GM23338 (cell line): ENCODE data around the gene LRRC47. TPM values are rescaled to one million over a fixed set of nuclear protein-coding genes. Genes with fewer than 3 reads are reported as not detected.

ENCODE experiments used
- ATAC-seq: fragments of 200-7000 bp; cut with Tn5 transposase; 3 replicates; pipeline ENCODE4 v1.9.1; 2020
- DNase-seq: peaks from one replicate; pipeline ENCODE4 v3.0.0-alpha.2; 2015; ENCODE audit warnings: low spot score
- H2AFZ ChIP-seq: fragments of 200-600 bp; sonication (generic); 2 replicates; pipeline ENCODE4 v1.8.0; 2016; ENCODE audit warnings: antibody characterized with exemption, mild to moderate bottlenecking, moderate library complexity
- H3F3A ChIP-seq: fragments of 200-600 bp; sonication (generic); replicated peaks from 2 replicates; pipeline ENCODE4 v1.8.0; 2017; ENCODE audit warnings: antibody characterized with exemption, mixed run types, low read depth
- H3K27ac ChIP-seq: fragments of 200-600 bp; sonication (generic); 2 replicates; pipeline ENCODE4 v1.6.1; 2016; ENCODE audit warnings: low read depth
- H3K27me3 ChIP-seq: fragments of 200-600 bp; sonication (generic); 2 replicates; pipeline ENCODE4 v1.8.0; 2016; ENCODE audit warnings: mild to moderate bottlenecking, mixed run types, moderate library complexity; ENCODE audit not compliant: insufficient read depth
- H3K36me3 ChIP-seq: fragments of 200-600 bp; sonication (generic); 2 replicates; pipeline ENCODE4 v1.8.0; 2016; ENCODE audit warnings: mild to moderate bottlenecking; ENCODE audit not compliant: insufficient read depth
- H3K4me1 ChIP-seq: fragments of 200-600 bp; sonication (generic); 2 replicates; pipeline ENCODE4 v1.8.0; 2016; ENCODE audit warnings: mild to moderate bottlenecking, moderate library complexity; ENCODE audit not compliant: insufficient read depth
- H3K4me2 ChIP-seq: fragments of 200-600 bp; sonication (generic); 2 replicates; pipeline ENCODE4 v1.7.1; 2017; ENCODE audit warnings: mixed run types
- H3K4me3 ChIP-seq: fragments of 200-600 bp; sonication (generic); 2 replicates; pipeline ENCODE4 v1.6.1; 2016; ENCODE audit warnings: mixed run types
- H3K79me2 ChIP-seq: fragments of 200-600 bp; sonication (generic); replicated peaks from 2 replicates; pipeline ENCODE4 v1.8.0; 2017; ENCODE audit warnings: mild to moderate bottlenecking; ENCODE audit not compliant: insufficient read depth
- H3K9me2 ChIP-seq: fragments of 200-600 bp; sonication (generic); 2 replicates; pipeline ENCODE4 v1.8.0; 2017; ENCODE audit not compliant: insufficient read depth
- H4K20me1 ChIP-seq: fragments of 200-600 bp; sonication (generic); replicated peaks from 2 replicates; pipeline ENCODE4 v1.8.0; 2017; ENCODE audit warnings: mild to moderate bottlenecking; ENCODE audit not compliant: insufficient read depth
- H3K27ac Mint-ChIP-seq: 2 replicates; pipeline ENCODE4 v1.8.0; 2020; ENCODE audit warnings: inconsistent platforms, mild to moderate bottlenecking, moderate library complexity, mixed read lengths
- H3K27me3 Mint-ChIP-seq: 3 replicates; pipeline ENCODE4 v1.8.0; 2022; ENCODE audit warnings: low read depth, mild to moderate bottlenecking, moderate library complexity, mixed read lengths, inconsistent platforms; ENCODE audit not compliant: insufficient read depth, poor library complexity
- H3K36me3 Mint-ChIP-seq: 3 replicates; pipeline ENCODE4 v1.8.0; 2021; ENCODE audit warnings: low read depth, mild to moderate bottlenecking, inconsistent platforms, moderate library complexity, mixed read lengths
- H3K4me1 Mint-ChIP-seq: 3 replicates; pipeline ENCODE4 v1.8.0; 2020; ENCODE audit warnings: mild to moderate bottlenecking, inconsistent platforms, mixed read lengths
- H3K4me3 Mint-ChIP-seq: 3 replicates; pipeline ENCODE4 v1.8.0; 2021; ENCODE audit warnings: moderate library complexity, mild to moderate bottlenecking, inconsistent platforms, mixed read lengths
- H3K9me3 Mint-ChIP-seq: 3 replicates; pipeline ENCODE4 v1.8.0; 2020; ENCODE audit warnings: moderate library complexity, mild to moderate bottlenecking, inconsistent platforms, mixed read lengths
- EZH2 ChIP-seq: fragments of 200-600 bp; sonication (generic); IDR thresholded peaks from one replicate; pipeline ENCODE4 v1.8.0; 2017; ENCODE audit warnings: antibody characterized with exemption, mild to moderate bottlenecking, low read depth; ENCODE audit not compliant: unreplicated experiment
- EZH2phosphoT487 ChIP-seq: fragments of 200-600 bp; sonication (generic); IDR thresholded peaks from one replicate; pipeline ENCODE4 v1.8.1; 2018; ENCODE audit warnings: antibody characterized with exemption; ENCODE audit not compliant: unreplicated experiment
- JUNB ChIP-seq: IDR thresholded peaks from one replicate; pipeline ENCODE4 v1.6.1; 2016; ENCODE audit warnings: antibody characterized with exemption; ENCODE audit not compliant: unreplicated experiment
- NANOG ChIP-seq: IDR thresholded peaks from 2 replicates; pipeline ENCODE4 v1.6.1; 2016; ENCODE audit warnings: antibody characterized with exemption, borderline replicate concordance
- POLR2AphosphoS5 ChIP-seq: IDR thresholded peaks from 2 replicates; pipeline ENCODE4 v1.6.1; 2016; ENCODE audit warnings: antibody characterized with exemption, low read depth
- STAT1 ChIP-seq: IDR thresholded peaks from one replicate; pipeline ENCODE4 v1.6.1; 2016; ENCODE audit warnings: antibody characterized with exemption; ENCODE audit not compliant: unreplicated experiment
- ZNF114 ChIP-seq: fragments of 250-450 bp; sonication (Bioruptor Pico); IDR thresholded peaks from 2 replicates; pipeline ENCODE4 v1.5.0; 2020; ENCODE audit warnings: mild to moderate bottlenecking, moderate library complexity
- ZNF331 ChIP-seq: fragments of 250-450 bp; sonication (Bioruptor Pico); IDR thresholded peaks from 2 replicates; pipeline ENCODE4 v1.5.0; 2020; ENCODE audit warnings: low read depth, mild to moderate bottlenecking, moderate library complexity
- polyA plus RNA-seq: library from polyadenylated mRNA; unstranded; fragments of >200 nt; fragmentation: Nextera tagmentation; extraction: Ambion mirVana; gene quantifications from 2 replicates; pipeline ENCODE4 v1.2.1, GENCODE V29; 2016
- total RNA-seq: library from RNA; depleted of rRNA; stranded (reverse); fragments of >200 nt; shearing (Covaris generic); gene quantifications from 2 replicates; pipeline ENCODE4 v1.2.3, GENCODE V29; 2014
- TF ChIP-seq, protein P1 (sequence below): IDR thresholded peaks from one replicate; pipeline ENCODE4 v1.6.1; 2018; ENCODE audit warnings: antibody characterized with exemption; ENCODE audit not compliant: unreplicated experiment
- TF ChIP-seq, protein P2 (sequence below): IDR thresholded peaks from 2 replicates; pipeline ENCODE4 v1.6.1; 2016; ENCODE audit warnings: antibody characterized with exemption
- TF ChIP-seq, protein P3 (sequence below), 2 experiments: fragments of 200-600 bp in 1 of 2; sonication (generic) in 1 of 2; conservative IDR thresholded peaks; 2 replicates each; pipeline versions ENCODE4 v1.5.1 to v1.6.1; 2016 to 2017; ENCODE audit warnings: antibody characterized with exemption in 2 of 2, low read depth in 2 of 2, mild to moderate bottlenecking in 2 of 2, moderate library complexity in 1 of 2

Gene LRRC47
- total and polyA plus RNA-seq, 2 experiments from 2014 or later, result 15.8 to 76.8 TPM

DNA sequence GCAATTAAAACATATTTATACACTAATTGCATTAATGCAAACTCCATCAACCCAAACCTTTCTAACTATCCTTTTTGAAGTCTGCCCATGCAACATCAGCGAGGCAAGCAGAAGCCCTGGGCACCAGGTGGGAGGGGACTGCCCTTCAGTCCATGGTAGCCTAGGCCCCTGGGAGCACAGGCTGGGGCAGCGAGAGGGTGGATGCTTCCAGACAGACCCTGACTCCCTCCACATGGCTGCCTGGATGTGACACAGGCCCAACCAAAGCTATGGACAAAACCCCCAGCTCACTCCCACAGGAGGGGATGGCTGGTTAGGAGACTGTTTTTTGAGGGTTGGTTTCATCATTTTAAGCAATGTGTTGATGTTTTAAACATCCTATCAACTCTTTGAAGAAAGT is 17.8 kb upstream of the LRRC47 start (continued):
- TF ChIP-seq, protein P1, sequence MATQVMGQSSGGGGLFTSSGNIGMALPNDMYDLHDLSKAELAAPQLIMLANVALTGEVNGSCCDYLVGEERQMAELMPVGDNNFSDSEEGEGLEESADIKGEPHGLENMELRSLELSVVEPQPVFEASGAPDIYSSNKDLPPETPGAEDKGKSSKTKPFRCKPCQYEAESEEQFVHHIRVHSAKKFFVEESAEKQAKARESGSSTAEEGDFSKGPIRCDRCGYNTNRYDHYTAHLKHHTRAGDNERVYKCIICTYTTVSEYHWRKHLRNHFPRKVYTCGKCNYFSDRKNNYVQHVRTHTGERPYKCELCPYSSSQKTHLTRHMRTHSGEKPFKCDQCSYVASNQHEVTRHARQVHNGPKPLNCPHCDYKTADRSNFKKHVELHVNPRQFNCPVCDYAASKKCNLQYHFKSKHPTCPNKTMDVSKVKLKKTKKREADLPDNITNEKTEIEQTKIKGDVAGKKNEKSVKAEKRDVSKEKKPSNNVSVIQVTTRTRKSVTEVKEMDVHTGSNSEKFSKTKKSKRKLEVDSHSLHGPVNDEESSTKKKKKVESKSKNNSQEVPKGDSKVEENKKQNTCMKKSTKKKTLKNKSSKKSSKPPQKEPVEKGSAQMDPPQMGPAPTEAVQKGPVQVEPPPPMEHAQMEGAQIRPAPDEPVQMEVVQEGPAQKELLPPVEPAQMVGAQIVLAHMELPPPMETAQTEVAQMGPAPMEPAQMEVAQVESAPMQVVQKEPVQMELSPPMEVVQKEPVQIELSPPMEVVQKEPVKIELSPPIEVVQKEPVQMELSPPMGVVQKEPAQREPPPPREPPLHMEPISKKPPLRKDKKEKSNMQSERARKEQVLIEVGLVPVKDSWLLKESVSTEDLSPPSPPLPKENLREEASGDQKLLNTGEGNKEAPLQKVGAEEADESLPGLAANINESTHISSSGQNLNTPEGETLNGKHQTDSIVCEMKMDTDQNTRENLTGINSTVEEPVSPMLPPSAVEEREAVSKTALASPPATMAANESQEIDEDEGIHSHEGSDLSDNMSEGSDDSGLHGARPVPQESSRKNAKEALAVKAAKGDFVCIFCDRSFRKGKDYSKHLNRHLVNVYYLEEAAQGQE, result no peak
- TF ChIP-seq NANOG (no peak), EZH2phosphoT487 (no peak), JUNB (no peak)
- TF ChIP-seq, protein P2, sequence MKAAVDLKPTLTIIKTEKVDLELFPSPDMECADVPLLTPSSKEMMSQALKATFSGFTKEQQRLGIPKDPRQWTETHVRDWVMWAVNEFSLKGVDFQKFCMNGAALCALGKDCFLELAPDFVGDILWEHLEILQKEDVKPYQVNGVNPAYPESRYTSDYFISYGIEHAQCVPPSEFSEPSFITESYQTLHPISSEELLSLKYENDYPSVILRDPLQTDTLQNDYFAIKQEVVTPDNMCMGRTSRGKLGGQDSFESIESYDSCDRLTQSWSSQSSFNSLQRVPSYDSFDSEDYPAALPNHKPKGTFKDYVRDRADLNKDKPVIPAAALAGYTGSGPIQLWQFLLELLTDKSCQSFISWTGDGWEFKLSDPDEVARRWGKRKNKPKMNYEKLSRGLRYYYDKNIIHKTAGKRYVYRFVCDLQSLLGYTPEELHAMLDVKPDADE, result no peak

DNA sequence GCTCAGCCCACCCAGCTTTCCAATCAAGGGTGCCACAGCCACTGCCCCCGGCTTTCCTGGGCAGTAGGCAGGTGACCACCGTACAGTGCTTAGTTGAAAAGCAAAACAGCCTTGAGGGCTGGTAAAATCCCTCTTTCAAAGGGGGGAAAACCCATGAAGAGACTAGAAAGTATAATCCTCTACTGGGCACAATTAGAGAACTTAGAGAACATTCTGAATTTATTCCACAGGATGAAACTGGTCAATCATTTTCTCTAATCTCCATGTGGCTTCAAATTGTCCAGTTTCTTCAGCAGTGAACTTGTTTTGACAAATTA is 15.3 kb upstream of the LRRC47 start:
- Mint-ChIP-seq H3K27me3 (peaks cover 3% of the 10 kb centered on the region), H3K36me3 (peaks cover 7% of the 10 kb centered on the region; the same call in 2 of the 3 replicates), H3K4me1 (peaks cover 6% of the 10 kb centered on the region), H3K27ac (no peak overlapping the region), H3K9me3 (peaks cover 32% of the 10 kb centered on the region), H3K4me3 (no peak overlapping the region)
- DNase-seq, result no peak
- no peaks in the 10 kb centered on the region for H3K27me3 ChIP-seq
- no peaks in the 10 kb centered on the region for H3K79me2 ChIP-seq
- no peak overlapping the region for H3K4me3 ChIP-seq
- no peak overlapping the region for H3K4me2 ChIP-seq
- H3K36me3 ChIP-seq, result no peaks in the 10 kb centered on the region
- no peaks in the 10 kb centered on the region for H4K20me1 ChIP-seq
- no peaks in the 10 kb centered on the region for H3F3A ChIP-seq
- no peak overlapping the region for H3K27ac ChIP-seq
- H2AFZ ChIP-seq, result no peak overlapping the region
- no peaks in the 10 kb centered on the region for H3K4me1 ChIP-seq
- ATAC-seq, result no peak
- H3K9me2 ChIP-seq, result no peaks in the 10 kb centered on the region
- TF ChIP-seq, protein P3, sequence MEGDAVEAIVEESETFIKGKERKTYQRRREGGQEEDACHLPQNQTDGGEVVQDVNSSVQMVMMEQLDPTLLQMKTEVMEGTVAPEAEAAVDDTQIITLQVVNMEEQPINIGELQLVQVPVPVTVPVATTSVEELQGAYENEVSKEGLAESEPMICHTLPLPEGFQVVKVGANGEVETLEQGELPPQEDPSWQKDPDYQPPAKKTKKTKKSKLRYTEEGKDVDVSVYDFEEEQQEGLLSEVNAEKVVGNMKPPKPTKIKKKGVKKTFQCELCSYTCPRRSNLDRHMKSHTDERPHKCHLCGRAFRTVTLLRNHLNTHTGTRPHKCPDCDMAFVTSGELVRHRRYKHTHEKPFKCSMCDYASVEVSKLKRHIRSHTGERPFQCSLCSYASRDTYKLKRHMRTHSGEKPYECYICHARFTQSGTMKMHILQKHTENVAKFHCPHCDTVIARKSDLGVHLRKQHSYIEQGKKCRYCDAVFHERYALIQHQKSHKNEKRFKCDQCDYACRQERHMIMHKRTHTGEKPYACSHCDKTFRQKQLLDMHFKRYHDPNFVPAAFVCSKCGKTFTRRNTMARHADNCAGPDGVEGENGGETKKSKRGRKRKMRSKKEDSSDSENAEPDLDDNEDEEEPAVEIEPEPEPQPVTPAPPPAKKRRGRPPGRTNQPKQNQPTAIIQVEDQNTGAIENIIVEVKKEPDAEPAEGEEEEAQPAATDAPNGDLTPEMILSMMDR (conservative IDR thresholded peaks at IDR 0.05; ENCODE audit: low read depth in 2 of 2), result no peak
- TF ChIP-seq POLR2AphosphoS5, result no peak
- TF ChIP-seq, protein P2, result no peak
- TF ChIP-seq, protein P1, result no peak
- no peak for TF ChIP-seq ZNF114
- TF ChIP-seq ZNF331 (CRISPR knock-in tag), result no peak
- TF ChIP-seq STAT1, result no peak
- no peak for TF ChIP-seq NANOG
- no peak for TF ChIP-seq JUNB
- TF ChIP-seq EZH2, result no peak
